ENCODE results near the gene DDX20. TPM values are rescaled to one million over a fixed set of nuclear protein-coding genes. Genes with fewer than 3 reads are reported as not detected.

The DDX20 gene
- total RNA-seq, 4 donors from 2014 or later, result 22.2 to 32.9 (median 29.2) TPM

DNA sequence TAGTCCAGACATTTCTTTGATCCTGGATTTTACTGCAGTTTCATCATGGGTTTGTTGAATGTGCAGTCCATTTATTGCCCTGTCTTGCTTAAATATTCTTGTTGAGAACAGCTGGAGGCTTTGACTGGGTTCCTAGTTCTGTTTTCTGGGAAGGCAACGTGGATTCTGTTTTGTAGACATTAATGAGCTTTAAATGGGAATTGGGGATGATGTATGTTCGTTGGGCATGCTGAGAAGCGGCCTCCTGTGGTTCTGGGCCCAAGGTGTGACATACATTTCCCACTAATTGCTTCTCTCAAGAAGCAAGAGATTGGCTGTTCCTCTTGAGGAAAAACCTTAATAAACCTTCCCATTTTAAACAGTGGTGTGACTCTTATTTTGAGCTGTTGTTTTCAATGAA, 39.4 kb upstream of the DDX20 start:
- Histone ChIP-seq H3K9me3 (no peaks in the 10 kb centered on the region), H3K4me3 (no peak overlapping the region), H3K4me1 (peaks cover 26 to 28% of the 10 kb centered on the region in 2 donors), H3K27me3 (no peaks in the 10 kb centered on the region), H3K36me3 (peaks cover 0 to 12% of the 10 kb centered on the region in 2 donors), H3K27ac (no peak overlapping the region)
- intact Hi-C loops (cut with DNase I; ENCODE audit: low total_unique reads) (no loop called here), in situ Hi-C loops (cut with MboI; ENCODE audit: low sequenced_read_pairs in 4 of 4) (loop anchor here in 2 of 4 donors (5.0 kb wide), 2 partner anchors 36 to 41 kb away; partner anchors contain the start of gene DDX20 (in 1 of the 2))
- TF ChIP-seq, protein P1, sequence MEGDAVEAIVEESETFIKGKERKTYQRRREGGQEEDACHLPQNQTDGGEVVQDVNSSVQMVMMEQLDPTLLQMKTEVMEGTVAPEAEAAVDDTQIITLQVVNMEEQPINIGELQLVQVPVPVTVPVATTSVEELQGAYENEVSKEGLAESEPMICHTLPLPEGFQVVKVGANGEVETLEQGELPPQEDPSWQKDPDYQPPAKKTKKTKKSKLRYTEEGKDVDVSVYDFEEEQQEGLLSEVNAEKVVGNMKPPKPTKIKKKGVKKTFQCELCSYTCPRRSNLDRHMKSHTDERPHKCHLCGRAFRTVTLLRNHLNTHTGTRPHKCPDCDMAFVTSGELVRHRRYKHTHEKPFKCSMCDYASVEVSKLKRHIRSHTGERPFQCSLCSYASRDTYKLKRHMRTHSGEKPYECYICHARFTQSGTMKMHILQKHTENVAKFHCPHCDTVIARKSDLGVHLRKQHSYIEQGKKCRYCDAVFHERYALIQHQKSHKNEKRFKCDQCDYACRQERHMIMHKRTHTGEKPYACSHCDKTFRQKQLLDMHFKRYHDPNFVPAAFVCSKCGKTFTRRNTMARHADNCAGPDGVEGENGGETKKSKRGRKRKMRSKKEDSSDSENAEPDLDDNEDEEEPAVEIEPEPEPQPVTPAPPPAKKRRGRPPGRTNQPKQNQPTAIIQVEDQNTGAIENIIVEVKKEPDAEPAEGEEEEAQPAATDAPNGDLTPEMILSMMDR (IDR thresholded peaks at IDR 0.05 in 4 of 5, conservative IDR thresholded peaks at IDR 0.05 in 1 of 5), result no peak
- TF ChIP-seq POLR2A (IDR thresholded peaks at IDR 0.05), result no peak
- ATAC-seq, result no peak
- no peak for DNase-seq

DNA sequence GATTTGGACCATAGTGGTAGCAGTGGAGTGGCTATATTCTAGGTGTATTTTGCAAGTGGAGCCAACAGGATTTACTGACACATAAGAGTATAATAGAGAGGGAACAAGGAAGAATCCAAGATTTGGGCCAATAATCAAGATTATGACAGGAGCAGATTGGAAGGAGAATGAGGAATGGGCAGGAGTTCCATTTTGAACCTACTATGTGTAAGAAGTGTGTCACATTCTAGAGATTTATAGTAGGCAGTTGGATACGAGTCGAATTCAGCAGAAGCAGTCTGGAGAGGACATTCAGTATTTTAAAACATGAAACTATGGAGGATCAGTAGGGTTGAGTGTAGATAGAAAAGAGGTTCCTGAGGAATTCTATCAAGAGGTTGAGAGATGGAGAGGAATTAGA, 38.3 kb upstream of the DDX20 start:
- peaks cover 37 to 39% of the 10 kb centered on the region in 2 donors for H3K4me1 ChIP-seq
- TF ChIP-seq, protein P1 (IDR thresholded peaks at IDR 0.05 in 4 of 5, conservative IDR thresholded peaks at IDR 0.05 in 1 of 5), result no peak
- no peak for TF ChIP-seq POLR2A (IDR thresholded peaks at IDR 0.05)
- intact Hi-C loops (cut with DNase I; ENCODE audit: low total_unique reads), result no loop called here
- no peak overlapping the region for H3K27ac ChIP-seq
- no peaks in the 10 kb centered on the region for H3K9me3 ChIP-seq
- H3K36me3 ChIP-seq, result peaks cover 0 to 4% of the 10 kb centered on the region in 2 donors
- in situ Hi-C loops (cut with MboI; ENCODE audit: low sequenced_read_pairs in 4 of 4), result loop anchor here in 2 of 4 donors (5.0 kb wide), 2 partner anchors 35 to 40 kb away; partner anchors contain the start of gene DDX20 (in 1 of the 2)
- ATAC-seq (no peak), DNase-seq (no peak)
- H3K27me3 ChIP-seq, result no peaks in the 10 kb centered on the region
- H3K4me3 ChIP-seq, result no peak overlapping the region

DNA sequence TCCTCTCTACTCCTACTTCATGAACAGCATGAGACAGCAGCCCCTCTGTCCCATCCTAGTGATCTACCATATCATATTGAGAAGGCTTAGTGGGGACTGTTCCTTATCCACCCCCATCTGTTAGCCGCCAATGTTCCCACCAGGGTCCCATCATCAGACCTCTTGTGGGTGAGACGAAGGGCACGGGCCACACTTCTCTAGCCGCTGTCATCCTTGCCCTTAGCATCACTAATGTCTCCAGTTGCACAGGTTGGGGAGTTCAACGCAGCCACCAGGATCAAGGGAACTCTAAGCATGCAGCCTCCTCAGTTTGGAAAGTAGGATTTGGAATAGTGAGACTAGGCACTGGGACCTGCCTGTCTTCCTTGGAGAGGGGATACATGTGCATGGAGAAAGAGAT, 36.6 kb upstream of the DDX20 start:
- in situ Hi-C loops (cut with MboI; ENCODE audit: low sequenced_read_pairs in 4 of 4), result loop anchor here in 2 of 4 donors (5.0 kb wide), 2 partner anchors 33 to 38 kb away; partner anchors contain the start of gene DDX20 (in 1 of the 2)
- peaks cover 45 to 46% of the 10 kb centered on the region in 2 donors for H3K4me1 ChIP-seq
- ATAC-seq, result no peak
- DNase-seq, result no peak
- TF ChIP-seq, protein P1 (IDR thresholded peaks at IDR 0.05 in 4 of 5, conservative IDR thresholded peaks at IDR 0.05 in 1 of 5), result no peak
- no peak for TF ChIP-seq POLR2A (IDR thresholded peaks at IDR 0.05)
- intact Hi-C loops (cut with DNase I; ENCODE audit: low total_unique reads), result loop anchor here (1.0 kb wide), 1 partner anchor 36 kb away; the partner anchor contains the start of gene DDX20
- H3K27ac ChIP-seq, result peak overlapping the region; percentile 81 to 93 (median 87)
- no peaks in the 10 kb centered on the region for H3K9me3 ChIP-seq
- H3K4me3 ChIP-seq, result no peak overlapping the region
- H3K27me3 ChIP-seq, result no peaks in the 10 kb centered on the region
- no peaks in the 10 kb centered on the region for H3K36me3 ChIP-seq

DNA sequence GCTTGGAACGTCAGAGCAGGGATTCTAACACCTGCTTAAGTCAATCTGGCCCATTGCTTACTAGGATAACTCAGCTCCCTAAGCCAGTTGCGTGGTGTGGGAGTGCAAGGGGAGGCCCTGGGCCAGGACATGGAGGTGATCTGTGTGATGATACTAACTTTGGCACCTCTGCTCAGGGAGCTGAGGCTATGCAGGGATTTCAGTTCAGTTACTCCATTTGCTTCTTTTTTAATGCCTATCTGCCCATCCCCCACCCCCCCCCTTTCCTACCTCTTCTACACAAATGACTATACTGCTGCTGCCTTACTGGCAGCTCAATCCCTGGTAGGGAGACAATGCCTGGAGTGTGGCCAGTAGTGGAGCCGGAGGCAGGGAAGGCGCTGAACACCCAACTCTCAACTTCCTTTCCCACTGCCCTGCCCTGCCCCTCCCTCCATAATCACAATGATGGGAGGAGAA, 36.0 kb upstream of the DDX20 start:
- Histone ChIP-seq H3K27me3 (no peaks in the 10 kb centered on the region), H3K9me3 (no peaks in the 10 kb centered on the region), H3K4me3 (peak overlapping the region in 1 of 4 donors; percentile 25), H3K27ac (peak overlapping the region; percentile 81 to 93 (median 87)), H3K4me1 (peaks cover 49% of the 10 kb centered on the region in 2 donors), H3K36me3 (no peaks in the 10 kb centered on the region)
- ATAC-seq, result peak; percentile 68 to 69
- intact Hi-C loops (cut with DNase I; ENCODE audit: low total_unique reads), result loop anchor here (1.0 kb wide), 2 partner anchors 20 to 36 kb away; partner anchors contain the start of genes DDX20 and INKA2
- TF ChIP-seq, protein P1 (IDR thresholded peaks at IDR 0.05 in 4 of 5, conservative IDR thresholded peaks at IDR 0.05 in 1 of 5), result no peak
- no peak for TF ChIP-seq POLR2A (IDR thresholded peaks at IDR 0.05)
- in situ Hi-C loops (cut with MboI; ENCODE audit: low sequenced_read_pairs in 4 of 4), result loop anchor here in 2 of 4 donors (5.0 kb wide), 2 partner anchors 33 to 38 kb away; partner anchors contain the start of gene DDX20 (in 1 of the 2)
- DNase-seq, result peak; percentile 72 to 80
